Esophagus squamous epithelium (tissue), 4 donors: Measurements from ENCODE around the gene TERF2IP.

ENCODE experiments used
- POLR2A ChIP-seq, 4 donors: fragments of 450-650 bp; IDR thresholded peaks; one replicate each; pipeline ENCODE4 v1.6.1; 2017; ENCODE audit warnings: antibody characterized with exemption in 4 of 4, mild to moderate bottlenecking in 4 of 4, moderate library complexity in 3 of 4
- TF ChIP-seq, protein P1 (sequence below), 6 experiments: fragments of 450-650 bp in 4 of 6; fragments of 200-600 bp in 2 of 6; sonication (generic) in 2 of 6; IDR thresholded peaks; one replicate each; pipeline ENCODE4 v1.5.1; 2016 to 2019; ENCODE audit warnings: antibody characterized with exemption in 6 of 6, mild to moderate bottlenecking in 4 of 6, moderate library complexity in 4 of 6

DNA sequence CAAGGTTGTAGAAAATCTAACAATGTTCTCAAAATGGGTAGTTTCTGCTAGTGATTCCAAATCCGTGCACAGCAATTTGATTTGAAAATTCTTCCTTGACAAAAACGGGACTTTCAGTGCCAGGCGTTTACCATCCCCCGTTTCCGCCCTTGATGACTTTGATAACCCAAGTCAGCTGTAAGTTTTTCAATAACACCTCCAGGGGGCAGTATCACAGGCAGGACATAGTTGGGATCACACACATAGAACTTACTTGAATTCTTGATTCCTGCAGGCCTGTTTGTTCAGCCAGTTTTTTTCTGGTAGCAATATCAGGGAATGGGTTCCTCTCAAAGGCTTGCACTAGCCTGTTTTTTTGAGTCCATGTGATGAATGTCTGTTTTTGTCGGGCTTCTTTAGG is 48.1 kb downstream of the TERF2IP start:
- TF ChIP-seq, protein P1, sequence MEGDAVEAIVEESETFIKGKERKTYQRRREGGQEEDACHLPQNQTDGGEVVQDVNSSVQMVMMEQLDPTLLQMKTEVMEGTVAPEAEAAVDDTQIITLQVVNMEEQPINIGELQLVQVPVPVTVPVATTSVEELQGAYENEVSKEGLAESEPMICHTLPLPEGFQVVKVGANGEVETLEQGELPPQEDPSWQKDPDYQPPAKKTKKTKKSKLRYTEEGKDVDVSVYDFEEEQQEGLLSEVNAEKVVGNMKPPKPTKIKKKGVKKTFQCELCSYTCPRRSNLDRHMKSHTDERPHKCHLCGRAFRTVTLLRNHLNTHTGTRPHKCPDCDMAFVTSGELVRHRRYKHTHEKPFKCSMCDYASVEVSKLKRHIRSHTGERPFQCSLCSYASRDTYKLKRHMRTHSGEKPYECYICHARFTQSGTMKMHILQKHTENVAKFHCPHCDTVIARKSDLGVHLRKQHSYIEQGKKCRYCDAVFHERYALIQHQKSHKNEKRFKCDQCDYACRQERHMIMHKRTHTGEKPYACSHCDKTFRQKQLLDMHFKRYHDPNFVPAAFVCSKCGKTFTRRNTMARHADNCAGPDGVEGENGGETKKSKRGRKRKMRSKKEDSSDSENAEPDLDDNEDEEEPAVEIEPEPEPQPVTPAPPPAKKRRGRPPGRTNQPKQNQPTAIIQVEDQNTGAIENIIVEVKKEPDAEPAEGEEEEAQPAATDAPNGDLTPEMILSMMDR (IDR thresholded peaks at IDR 0.05): no peak
- no peak for TF ChIP-seq POLR2A (IDR thresholded peaks at IDR 0.05)
